Smooth muscle cell (in vitro differentiated cells): Measurements from ENCODE around the gene CNDP2. TPM values are rescaled to one million over a fixed set of nuclear protein-coding genes. Genes with fewer than 3 reads are reported as not detected.

Source experiments
- DNase-seq: peaks from one replicate; lab custom pipeline; 2025; ENCODE audit not compliant: unreplicated experiment; lab: John Stamatoyannopoulos, UW
- H2AFZ ChIP-seq: fragments of 200-600 bp; sonication (generic); 2 replicates; pipeline ENCODE4 v1.6.0; 2016; ENCODE audit warnings: antibody characterized with exemption, low read depth, mild to moderate bottlenecking
- H3F3A ChIP-seq: fragments of 200-600 bp; sonication (generic); 2 replicates; pipeline ENCODE4 v1.6.0; 2017; ENCODE audit warnings: antibody characterized with exemption, low read depth
- H3K27ac ChIP-seq: fragments of 200-600 bp; sonication (generic); 2 replicates; pipeline ENCODE4 v1.5.1; 2016; ENCODE audit warnings: low read depth, mild to moderate bottlenecking
- H3K27me3 ChIP-seq: fragments of 200-600 bp; sonication (generic); 2 replicates; pipeline ENCODE4 v1.6.1; 2016; ENCODE audit warnings: low read depth, mild to moderate bottlenecking
- H3K36me3 ChIP-seq: fragments of 200-600 bp; sonication (generic); 2 replicates; pipeline ENCODE4 v1.5.1; 2016; ENCODE audit warnings: low read depth
- H3K4me1 ChIP-seq: fragments of 200-600 bp; sonication (generic); 2 replicates; pipeline ENCODE4 v1.5.1; 2016; ENCODE audit warnings: low read depth
- H3K4me2 ChIP-seq: fragments of 200-600 bp; sonication (generic); 2 replicates; pipeline ENCODE4 v1.6.0; 2016; ENCODE audit warnings: mild to moderate bottlenecking
- H3K4me3 ChIP-seq: fragments of 200-600 bp; sonication (generic); 2 replicates; pipeline ENCODE4 v1.5.1; 2016; ENCODE audit warnings: mild to moderate bottlenecking
- H3K79me2 ChIP-seq: fragments of 200-600 bp; sonication (generic); 2 replicates; pipeline ENCODE4 v1.6.0; 2016; ENCODE audit warnings: low read depth, mild to moderate bottlenecking
- H3K9ac ChIP-seq: fragments of 200-600 bp; sonication (generic); 2 replicates; pipeline ENCODE4 v1.6.0; 2016; ENCODE audit warnings: low read depth
- H3K9me3 ChIP-seq: fragments of 200-600 bp; sonication (generic); replicated peaks from 2 replicates; pipeline ENCODE4 v1.5.1; 2016; ENCODE audit warnings: low read depth
- H4K20me1 ChIP-seq: fragments of 200-600 bp; sonication (generic); 2 replicates; pipeline ENCODE4 v1.6.0; 2016; ENCODE audit warnings: low read depth
- WGBS: methylation state at CpG from one replicate; pipeline ENCODE4 v1.1.7; 2016; ENCODE audit warnings: low lambda C conversion rate; 5-methylcytosine and 5-hydroxymethylcytosine counted together
- polyA plus RNA-seq: library from polyadenylated mRNA; unstranded; fragments of >200 nt; fragmentation: Nextera tagmentation; extraction: Ambion mirVana; gene quantifications from 2 replicates; pipeline ENCODE4 v1.2.1, GENCODE V29; 2016
- total RNA-seq: library from RNA; depleted of rRNA; stranded (reverse); fragments of >200 nt; gene quantifications from 2 replicates; pipeline ENCODE4 v1.2.3, GENCODE V29; 2014
- TF ChIP-seq, protein P1 (sequence below): fragments of 200-600 bp; sonication (generic); IDR thresholded peaks from 2 replicates; pipeline ENCODE4 v1.5.1; 2017; ENCODE audit warnings: borderline replicate concordance, mild to moderate bottlenecking, antibody characterized with exemption; ENCODE audit not compliant: insufficient read depth, poor library complexity, severe bottlenecking

Gene CNDP2
- total and polyA plus RNA-seq, 2 experiments from 2014 or later: 48.0 to 64.1 TPM

DNA sequence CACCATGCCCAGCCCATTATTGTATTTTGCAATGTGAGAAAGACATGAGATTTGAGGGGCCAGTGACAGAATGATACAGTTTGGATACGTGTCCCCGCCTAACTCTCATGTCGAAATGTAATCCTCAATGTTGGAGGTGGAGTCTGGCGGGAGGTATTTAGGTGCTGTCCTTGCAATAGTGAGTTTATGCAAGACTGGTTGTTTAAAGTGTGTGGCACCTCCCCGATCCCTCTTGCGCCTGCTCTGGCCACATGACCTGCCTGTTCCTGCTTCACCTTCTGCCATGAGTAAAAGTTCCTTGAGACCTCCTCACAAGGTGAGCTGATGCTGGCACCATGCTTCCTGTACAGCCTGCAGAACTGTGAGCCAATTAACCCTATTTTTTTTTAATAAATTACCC lies 54.7 kb downstream of the CNDP2 start:
- H3K36me3 ChIP-seq: no peaks in the 10 kb centered on the region
- TF ChIP-seq, protein P1, sequence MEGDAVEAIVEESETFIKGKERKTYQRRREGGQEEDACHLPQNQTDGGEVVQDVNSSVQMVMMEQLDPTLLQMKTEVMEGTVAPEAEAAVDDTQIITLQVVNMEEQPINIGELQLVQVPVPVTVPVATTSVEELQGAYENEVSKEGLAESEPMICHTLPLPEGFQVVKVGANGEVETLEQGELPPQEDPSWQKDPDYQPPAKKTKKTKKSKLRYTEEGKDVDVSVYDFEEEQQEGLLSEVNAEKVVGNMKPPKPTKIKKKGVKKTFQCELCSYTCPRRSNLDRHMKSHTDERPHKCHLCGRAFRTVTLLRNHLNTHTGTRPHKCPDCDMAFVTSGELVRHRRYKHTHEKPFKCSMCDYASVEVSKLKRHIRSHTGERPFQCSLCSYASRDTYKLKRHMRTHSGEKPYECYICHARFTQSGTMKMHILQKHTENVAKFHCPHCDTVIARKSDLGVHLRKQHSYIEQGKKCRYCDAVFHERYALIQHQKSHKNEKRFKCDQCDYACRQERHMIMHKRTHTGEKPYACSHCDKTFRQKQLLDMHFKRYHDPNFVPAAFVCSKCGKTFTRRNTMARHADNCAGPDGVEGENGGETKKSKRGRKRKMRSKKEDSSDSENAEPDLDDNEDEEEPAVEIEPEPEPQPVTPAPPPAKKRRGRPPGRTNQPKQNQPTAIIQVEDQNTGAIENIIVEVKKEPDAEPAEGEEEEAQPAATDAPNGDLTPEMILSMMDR: no peak
- no peak for DNase-seq
- H3K4me3 ChIP-seq: no peak overlapping the region
- peaks cover 14% of the 10 kb centered on the region for H3K27me3 ChIP-seq
- peaks cover 7% of the 10 kb centered on the region for H3K9me3 ChIP-seq
- H3K4me2 ChIP-seq: no peak overlapping the region
- no peaks in the 10 kb centered on the region for H3F3A ChIP-seq
- WGBS: 92% methylated on average over 6 of the region's 6 CpGs
- H4K20me1 ChIP-seq: no peaks in the 10 kb centered on the region
- no peaks in the 10 kb centered on the region for H3K4me1 ChIP-seq
- H3K79me2 ChIP-seq: no peaks in the 10 kb centered on the region
- H3K9ac ChIP-seq: no peak overlapping the region
- no peak overlapping the region for H3K27ac ChIP-seq
- no peak overlapping the region for H2AFZ ChIP-seq

DNA sequence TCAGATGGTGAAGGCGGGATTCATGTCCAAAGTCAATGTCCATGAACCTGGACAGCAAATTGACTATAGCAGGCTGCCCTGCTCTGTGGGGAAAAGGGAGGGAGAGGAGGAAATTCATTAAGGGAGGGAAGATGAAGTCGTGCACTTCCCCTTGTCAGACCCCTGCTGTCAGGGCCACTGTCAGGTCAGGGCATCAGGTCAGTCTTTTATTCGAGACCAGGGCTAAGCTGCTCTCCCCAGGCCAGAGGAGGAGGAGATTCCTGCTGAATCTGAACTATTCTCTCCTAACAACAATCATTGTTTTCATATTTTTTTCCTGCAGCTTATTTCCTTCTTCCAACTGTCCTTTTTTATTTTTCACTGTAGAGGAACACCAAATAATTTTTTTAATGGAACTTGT lies 55.3 kb downstream of the CNDP2 start:
- H3K27me3 ChIP-seq: peaks cover 14% of the 10 kb centered on the region
- H3K4me3 ChIP-seq: no peak overlapping the region
- H4K20me1 ChIP-seq: no peaks in the 10 kb centered on the region
- H3F3A ChIP-seq: no peaks in the 10 kb centered on the region
- no peaks in the 10 kb centered on the region for H3K36me3 ChIP-seq
- no peak overlapping the region for H3K4me2 ChIP-seq
- TF ChIP-seq, protein P1: no peak
- H3K27ac ChIP-seq: no peak overlapping the region
- no peak for DNase-seq
- H2AFZ ChIP-seq: no peak overlapping the region
- 62% methylated on average over 3 of the region's 3 CpGs for WGBS
- peaks cover 7% of the 10 kb centered on the region for H3K9me3 ChIP-seq
- no peak overlapping the region for H3K9ac ChIP-seq
- no peaks in the 10 kb centered on the region for H3K79me2 ChIP-seq
- no peaks in the 10 kb centered on the region for H3K4me1 ChIP-seq

DNA sequence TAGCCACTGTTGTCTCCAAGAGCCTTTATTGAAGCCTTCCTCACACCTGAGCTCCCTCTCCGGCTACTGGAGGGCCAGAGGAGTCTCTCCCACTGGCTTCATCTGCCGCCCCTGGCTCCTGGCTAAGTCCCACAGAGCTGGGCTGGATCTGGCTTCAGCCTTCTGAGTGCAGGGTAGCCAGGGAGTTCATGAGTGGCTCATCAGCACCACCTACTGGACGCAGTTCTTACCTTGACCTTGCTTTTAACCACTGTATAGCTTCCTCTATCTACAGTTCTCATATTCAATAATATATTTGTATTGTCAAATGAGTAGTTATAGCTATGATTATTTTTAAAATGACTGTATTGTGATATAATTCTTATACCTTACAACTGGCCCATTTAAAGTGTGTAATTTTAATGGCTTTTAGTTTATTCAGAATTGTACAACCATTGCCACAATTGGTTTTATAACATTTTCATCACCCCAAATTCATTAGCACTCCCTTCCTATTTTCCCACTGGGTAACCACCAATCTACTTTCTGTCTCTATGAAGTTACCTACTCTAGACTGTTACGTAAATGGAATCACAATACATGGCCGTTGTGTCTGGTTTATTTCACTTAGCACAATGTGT lies 55.9 kb downstream of the CNDP2 start:
- WGBS: 37% methylated on average over 5 of the region's 5 CpGs

More for the DNA sequence above, 55.9 kb downstream of the CNDP2 start:
- TF ChIP-seq, protein P1: peak; percentile 80
- Histone ChIP-seq H3K4me1 (no peaks in the 10 kb centered on the region), H2AFZ (no peak overlapping the region), H3K9ac (no peak overlapping the region), H3F3A (no peaks in the 10 kb centered on the region), H3K79me2 (no peaks in the 10 kb centered on the region), H4K20me1 (no peaks in the 10 kb centered on the region), H3K4me3 (no peak overlapping the region), H3K36me3 (no peaks in the 10 kb centered on the region), H3K27ac (no peak overlapping the region), H3K27me3 (peaks cover 14% of the 10 kb centered on the region), H3K4me2 (no peak overlapping the region), H3K9me3 (peaks cover 7% of the 10 kb centered on the region)
- peak; percentile 6 for DNase-seq
